Measurements from ENCODE around the gene PSD4.

- TF ChIP-seq POLR2A (IDR thresholded peaks at IDR 0.05) = no peak
- TF ChIP-seq, protein P1, sequence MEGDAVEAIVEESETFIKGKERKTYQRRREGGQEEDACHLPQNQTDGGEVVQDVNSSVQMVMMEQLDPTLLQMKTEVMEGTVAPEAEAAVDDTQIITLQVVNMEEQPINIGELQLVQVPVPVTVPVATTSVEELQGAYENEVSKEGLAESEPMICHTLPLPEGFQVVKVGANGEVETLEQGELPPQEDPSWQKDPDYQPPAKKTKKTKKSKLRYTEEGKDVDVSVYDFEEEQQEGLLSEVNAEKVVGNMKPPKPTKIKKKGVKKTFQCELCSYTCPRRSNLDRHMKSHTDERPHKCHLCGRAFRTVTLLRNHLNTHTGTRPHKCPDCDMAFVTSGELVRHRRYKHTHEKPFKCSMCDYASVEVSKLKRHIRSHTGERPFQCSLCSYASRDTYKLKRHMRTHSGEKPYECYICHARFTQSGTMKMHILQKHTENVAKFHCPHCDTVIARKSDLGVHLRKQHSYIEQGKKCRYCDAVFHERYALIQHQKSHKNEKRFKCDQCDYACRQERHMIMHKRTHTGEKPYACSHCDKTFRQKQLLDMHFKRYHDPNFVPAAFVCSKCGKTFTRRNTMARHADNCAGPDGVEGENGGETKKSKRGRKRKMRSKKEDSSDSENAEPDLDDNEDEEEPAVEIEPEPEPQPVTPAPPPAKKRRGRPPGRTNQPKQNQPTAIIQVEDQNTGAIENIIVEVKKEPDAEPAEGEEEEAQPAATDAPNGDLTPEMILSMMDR (IDR thresholded peaks at IDR 0.05) = no peak
These were observed 9.9 kb downstream of the PSD4 start for GRCh38 chr2:113183703-113184102.

Data from adrenal gland (tissue), 5 donors.